WTC11 (cell line): ENCODE results near the gene CCDC152. TPM values are rescaled to one million over a fixed set of nuclear protein-coding genes. Genes with fewer than 3 reads are reported as not detected.

Experiments used
- ATAC-seq: fragments of 200-7000 bp; cut with Tn5 transposase; 2 replicates; pipeline ENCODE4 v1.10.0; 2021; ENCODE audit warnings: mild to moderate bottlenecking, moderate library complexity
- CTCF ChIA-PET: fragments of 300-600 bp; sonication (Branson Sonifier 250); formaldehyde crosslinking; loops from one replicate; lab custom pipeline; 2021; ENCODE audit warnings: antibody characterized with exemption; lab: Charles Lee
- POLR2A ChIA-PET: fragments of 350-600 bp; sonication (Branson Sonifier 250); formaldehyde crosslinking; loops from one replicate; lab custom pipeline; 2021; ENCODE audit warnings: antibody characterized with exemption; lab: Charles Lee
- DNase-seq: peaks from one replicate; pipeline ENCODE4 v3.0.0; 2021; ENCODE audit warnings: low spot score
- H3K27ac Mint-ChIP-seq: 2 replicates; pipeline ENCODE4 v1.8.0; 2021; ENCODE audit warnings: mixed read lengths
- H3K27me3 Mint-ChIP-seq: 2 replicates; pipeline ENCODE4 v1.8.0; 2021; ENCODE audit warnings: low read depth, mild to moderate bottlenecking, moderate library complexity, mixed read lengths
- H3K36me3 Mint-ChIP-seq: 2 replicates; pipeline ENCODE4 v1.8.0; 2021; ENCODE audit warnings: mixed read lengths
- H3K4me1 Mint-ChIP-seq: 2 replicates; pipeline ENCODE4 v1.8.0; 2022; ENCODE audit warnings: mixed read lengths
- H3K4me3 Mint-ChIP-seq: 2 replicates; pipeline ENCODE4 v1.8.0; 2021; ENCODE audit warnings: mild to moderate bottlenecking, moderate library complexity, mixed read lengths
- H3K9me3 Mint-ChIP-seq: 2 replicates; pipeline ENCODE4 v1.8.0; 2021; ENCODE audit warnings: mixed read lengths
- ATF2 ChIP-seq: sonication (generic); formaldehyde crosslinking; IDR thresholded peaks from 2 replicates; pipeline ENCODE4 v1.8.1; 2022; ENCODE audit warnings: low read depth, missing genetic modification reagents, borderline replicate concordance
- ELF4 ChIP-seq: sonication (generic); formaldehyde crosslinking; IDR thresholded peaks from 2 replicates; pipeline ENCODE4 v1.8.1; 2022; ENCODE audit warnings: low read depth, mild to moderate bottlenecking, moderate library complexity, missing genetic modification reagents
- ESRRA ChIP-seq: sonication (generic); formaldehyde crosslinking; IDR thresholded peaks from 2 replicates; pipeline ENCODE4 v1.8.1; 2022; ENCODE audit warnings: mild to moderate bottlenecking, missing genetic modification reagents, borderline replicate concordance
- IRF2 ChIP-seq: sonication (generic); formaldehyde crosslinking; IDR thresholded peaks from 2 replicates; pipeline ENCODE4 v1.8.0; 2022; ENCODE audit warnings: low read depth, missing genetic modification reagents, borderline replicate concordance
- MLX ChIP-seq: sonication (generic); formaldehyde crosslinking; IDR thresholded peaks from 2 replicates; pipeline ENCODE4 v1.8.1; 2023; ENCODE audit warnings: mild to moderate bottlenecking, missing genetic modification reagents, moderate library complexity
- NR3C1 ChIP-seq: sonication (generic); formaldehyde crosslinking; conservative IDR thresholded peaks from 2 replicates; pipeline ENCODE4 v1.8.1; 2023; ENCODE audit warnings: low read depth, mild to moderate bottlenecking, missing genetic modification reagents
- PREB ChIP-seq: sonication (generic); formaldehyde crosslinking; IDR thresholded peaks from 2 replicates; pipeline ENCODE4 v1.8.1; 2022; ENCODE audit warnings: mild to moderate bottlenecking, missing genetic modification reagents, moderate library complexity, borderline replicate concordance
- PRRX2 ChIP-seq: fragments of 250-450 bp; sonication (Bioruptor Pico); IDR thresholded peaks from 2 replicates; pipeline ENCODE4 v1.8.0; 2021; ENCODE audit warnings: mild to moderate bottlenecking
- RORB ChIP-seq: fragments of 250-450 bp; sonication (Bioruptor Pico); IDR thresholded peaks from 2 replicates; pipeline ENCODE4 v1.9.0; 2021; ENCODE audit warnings: mild to moderate bottlenecking
- SMAD3 ChIP-seq: sonication (generic); formaldehyde crosslinking; IDR thresholded peaks from 2 replicates; pipeline ENCODE4 v1.8.0; 2022; ENCODE audit warnings: missing genetic modification reagents, mild to moderate bottlenecking, borderline replicate concordance
- SP1 ChIP-seq: sonication (generic); formaldehyde crosslinking; conservative IDR thresholded peaks from 2 replicates; pipeline ENCODE4 v1.8.1; 2022; ENCODE audit warnings: missing genetic modification reagents
- TCF7 ChIP-seq: sonication (generic); formaldehyde crosslinking; IDR thresholded peaks from 2 replicates; pipeline ENCODE4 v1.8.0; 2022; ENCODE audit warnings: mild to moderate bottlenecking, low read depth, missing genetic modification reagents, moderate library complexity
- TEAD1 ChIP-seq: sonication (generic); formaldehyde crosslinking; IDR thresholded peaks from 2 replicates; pipeline ENCODE4 v1.8.0; 2022; ENCODE audit warnings: mild to moderate bottlenecking, missing genetic modification reagents
- ZBTB21 ChIP-seq: sonication (generic); formaldehyde crosslinking; IDR thresholded peaks from 2 replicates; pipeline ENCODE4 v1.8.1; 2023; ENCODE audit warnings: mild to moderate bottlenecking, missing genetic modification reagents, borderline replicate concordance
- ZBTB43 ChIP-seq: sonication (generic); formaldehyde crosslinking; IDR thresholded peaks from 2 replicates; pipeline ENCODE4 v1.8.1; 2023; ENCODE audit warnings: mild to moderate bottlenecking, missing genetic modification reagents
- ZNF396 ChIP-seq: fragments of 250-450 bp; sonication (Bioruptor Pico); IDR thresholded peaks from 2 replicates; pipeline ENCODE4 v1.8.0; 2021; ENCODE audit warnings: mild to moderate bottlenecking, moderate library complexity, borderline replicate concordance
- total RNA-seq: library from RNA; stranded (reverse); gene quantifications from 3 replicates; pipeline ENCODE4 v1.2.3, GENCODE V29; 2021
- TF ChIP-seq, protein P1 (sequence below): sonication (generic); formaldehyde crosslinking; IDR thresholded peaks from 2 replicates; pipeline ENCODE4 v1.8.1; 2023; ENCODE audit warnings: mild to moderate bottlenecking, missing genetic modification reagents
- TF ChIP-seq, protein P2 (sequence below): fragments of 250-450 bp; sonication (Bioruptor Pico); IDR thresholded peaks from 2 replicates; pipeline ENCODE4 v1.9.0; 2021; ENCODE audit warnings: mild to moderate bottlenecking

Gene CCDC152
- total RNA-seq, 1 experiment from 2014 or later: 15.1 TPM

DNA sequence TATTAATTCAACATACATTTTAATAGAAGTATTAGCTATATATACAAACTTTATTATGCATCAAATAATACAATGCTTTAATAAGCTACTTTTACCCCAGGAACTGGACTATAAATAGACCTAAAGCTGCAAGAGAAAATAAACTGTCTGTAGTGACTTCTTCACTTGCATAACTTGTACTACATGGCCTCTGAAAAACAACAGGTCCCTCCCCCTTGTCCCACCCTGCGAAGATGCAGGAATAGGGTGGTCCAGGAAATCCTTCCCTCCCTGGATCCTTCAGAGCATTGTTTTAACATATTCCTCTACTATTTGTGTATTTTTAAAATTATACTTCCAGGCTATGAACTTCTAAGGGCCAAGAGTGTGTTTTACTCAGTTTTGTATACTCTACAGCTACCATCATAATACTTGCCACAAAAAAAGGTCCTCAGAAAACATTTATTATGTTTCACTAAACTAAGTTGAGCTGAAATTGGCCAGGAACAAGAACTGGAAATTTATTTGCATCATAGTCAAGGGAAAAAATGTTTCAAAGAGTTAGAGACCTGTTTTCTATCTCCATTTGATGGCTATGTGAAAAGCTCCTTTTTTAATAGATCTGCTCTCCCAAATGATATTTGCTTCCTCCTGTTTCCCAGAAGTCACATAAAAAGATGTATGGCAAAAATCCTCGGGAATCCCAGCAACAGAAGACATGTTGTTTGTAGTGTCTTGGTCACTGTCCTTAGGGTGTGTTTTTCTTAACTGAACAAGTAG lies 70.3 kb downstream of the CCDC152 start:
- no peak for TF ChIP-seq ZBTB21 (CRISPR knock-in tag)
- Mint-ChIP-seq H3K36me3 (no peaks in the 10 kb centered on the region), H3K27me3 (no peaks in the 10 kb centered on the region), H3K4me1 (no peaks in the 10 kb centered on the region), H3K27ac (no peak overlapping the region), H3K9me3 (no peaks in the 10 kb centered on the region), H3K4me3 (no peak overlapping the region)
- no peak for DNase-seq
- ATAC-seq: no peak
- ChIA-PET CTCF (no interaction called here), POLR2A (interaction anchor here (0.9 kb wide), 1 partner anchor 15 kb away, joined by 3 read pairs; the partner anchor contains the start of gene SELENOP)

DNA sequence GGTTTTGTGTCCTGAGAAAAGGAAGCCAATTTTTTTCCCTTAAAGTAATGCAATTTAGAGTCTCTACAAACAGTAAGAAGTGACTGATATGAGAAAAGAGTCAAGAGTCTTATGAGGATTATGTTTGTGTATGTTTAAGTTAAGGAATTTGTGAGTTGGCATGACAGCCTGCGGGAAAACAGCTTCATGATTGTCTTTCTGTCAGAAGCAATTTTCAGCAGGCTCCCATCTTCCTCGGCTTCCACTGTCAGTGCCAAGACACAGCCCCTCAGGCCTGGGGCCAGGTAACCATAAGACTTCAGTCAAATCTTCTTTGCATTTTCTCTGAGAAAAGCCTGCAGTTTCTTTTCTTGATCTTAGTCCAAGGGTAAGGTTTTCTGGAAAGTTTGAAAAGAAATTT lies 72.1 kb downstream of the CCDC152 start:
- TF ChIP-seq PREB: no peak
- TF ChIP-seq, protein P1, sequence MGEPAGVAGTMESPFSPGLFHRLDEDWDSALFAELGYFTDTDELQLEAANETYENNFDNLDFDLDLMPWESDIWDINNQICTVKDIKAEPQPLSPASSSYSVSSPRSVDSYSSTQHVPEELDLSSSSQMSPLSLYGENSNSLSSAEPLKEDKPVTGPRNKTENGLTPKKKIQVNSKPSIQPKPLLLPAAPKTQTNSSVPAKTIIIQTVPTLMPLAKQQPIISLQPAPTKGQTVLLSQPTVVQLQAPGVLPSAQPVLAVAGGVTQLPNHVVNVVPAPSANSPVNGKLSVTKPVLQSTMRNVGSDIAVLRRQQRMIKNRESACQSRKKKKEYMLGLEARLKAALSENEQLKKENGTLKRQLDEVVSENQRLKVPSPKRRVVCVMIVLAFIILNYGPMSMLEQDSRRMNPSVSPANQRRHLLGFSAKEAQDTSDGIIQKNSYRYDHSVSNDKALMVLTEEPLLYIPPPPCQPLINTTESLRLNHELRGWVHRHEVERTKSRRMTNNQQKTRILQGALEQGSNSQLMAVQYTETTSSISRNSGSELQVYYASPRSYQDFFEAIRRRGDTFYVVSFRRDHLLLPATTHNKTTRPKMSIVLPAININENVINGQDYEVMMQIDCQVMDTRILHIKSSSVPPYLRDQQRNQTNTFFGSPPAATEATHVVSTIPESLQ: no peak
- no peak for TF ChIP-seq MLX (CRISPR knock-in tag)
- no peak for TF ChIP-seq NR3C1
- TF ChIP-seq ESRRA (CRISPR knock-in tag): no peak
- TF ChIP-seq, protein P2, sequence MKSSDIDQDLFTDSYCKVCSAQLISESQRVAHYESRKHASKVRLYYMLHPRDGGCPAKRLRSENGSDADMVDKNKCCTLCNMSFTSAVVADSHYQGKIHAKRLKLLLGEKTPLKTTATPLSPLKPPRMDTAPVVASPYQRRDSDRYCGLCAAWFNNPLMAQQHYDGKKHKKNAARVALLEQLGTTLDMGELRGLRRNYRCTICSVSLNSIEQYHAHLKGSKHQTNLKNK (CRISPR knock-in tag): no peak
- TF ChIP-seq ATF2 (CRISPR knock-in tag): no peak
- no peak for TF ChIP-seq PRRX2
- no peak for TF ChIP-seq IRF2
- TF ChIP-seq SP1 (CRISPR knock-in tag): no peak
- TF ChIP-seq ZNF396 (CRISPR knock-in tag): no peak
- no peak for TF ChIP-seq ZBTB21 (CRISPR knock-in tag)
- TF ChIP-seq SMAD3 (CRISPR knock-in tag): no peak
- no peak for TF ChIP-seq TCF7
- no peak for TF ChIP-seq RORB
- TF ChIP-seq ZBTB43 (CRISPR knock-in tag): no peak
- no peak for TF ChIP-seq TEAD1 (CRISPR knock-in tag)
- no peak for TF ChIP-seq ELF4 (CRISPR knock-in tag)
- POLR2A ChIA-PET: no interaction called here
- DNase-seq (no peak), ATAC-seq (no peak)
- Mint-ChIP-seq H3K27ac (no peak overlapping the region), H3K4me3 (no peak overlapping the region), H3K36me3 (no peaks in the 10 kb centered on the region), H3K4me1 (no peaks in the 10 kb centered on the region), H3K9me3 (no peaks in the 10 kb centered on the region), H3K27me3 (no peaks in the 10 kb centered on the region)
- CTCF ChIA-PET: no interaction called here
